Adrenal gland (tissue), 12 donors: Measurements from ENCODE around the gene NFE2. TPM values are rescaled to one million over a fixed set of nuclear protein-coding genes. Genes with fewer than 3 reads are reported as not detected.
A peak's percentile ranks its signal among the peaks of the same experiment; 100 is the strongest.
"Not testable (repeated sequence)": the region's sequence is repeated elsewhere in the genome, so short reads cannot be mapped to it uniquely, and the experiment has no call there.

Experiments
- DNase-seq, 7 donors: peaks; one replicate each; pipeline ENCODE4 v3.0.0-alpha.2; 2019 to 2020
- H3K27ac ChIP-seq, 5 donors: fragments of 200-600 bp; sonication (generic) in 4 of 5; 1 replicate in 3 of 5; 2 replicates in 2 of 5; pipeline versions ENCODE4 v1.5.1 to v1.8.0; 2016 to 2020; ENCODE audit warnings: mild to moderate bottlenecking in 1 of 5
- H3K27me3 ChIP-seq: fragments of 200-600 bp; 2 replicates; pipeline ENCODE4 v1.8.0; 2021
- H3K36me3 ChIP-seq, 2 donors: fragments of 200-600 bp; replicated peaks in 1 of 2; 1 replicate in 1 of 2; 2 replicates in 1 of 2; pipeline versions ENCODE4 v1.5.1 to v1.8.0; 2018 to 2022
- H3K4me1 ChIP-seq, 2 donors: fragments of 200-600 bp; replicated peaks in 1 of 2; 1 replicate in 1 of 2; 2 replicates in 1 of 2; pipeline versions ENCODE4 v1.5.1 to v1.8.0; 2018 to 2021
- H3K4me3 ChIP-seq, 4 donors: fragments of 200-600 bp; sonication (generic) in 3 of 4; one replicate each; pipeline ENCODE4 v1.5.1; 2016 to 2018
- H3K9me3 ChIP-seq, 3 donors: fragments of 200-600 bp; sonication (generic) in 1 of 3; replicated peaks in 1 of 3; 1 replicate in 2 of 3; 2 replicates in 1 of 3; pipeline versions ENCODE4 v1.5.1 to v1.8.0; 2016 to 2021
- POLR2A ChIP-seq, 2 donors: fragments of 450-650 bp; IDR thresholded peaks; one replicate each; pipeline ENCODE4 v1.6.1; 2017; ENCODE audit warnings: antibody characterized with exemption in 2 of 2, mild to moderate bottlenecking in 2 of 2, moderate library complexity in 1 of 2
- WGBS, 4 donors: extraction: QIAGEN DNeasy Blood & Tissue Kit in 2 of 4; methylation state at CpG; one replicate each; pipeline versions ENCODE4 v1.1.5 to v1.1.7; 2013 to 2017; 5-methylcytosine and 5-hydroxymethylcytosine counted together
- intact Hi-C, 2 donors: fragments of 100-400 bp; cut with DNase I; formaldehyde crosslinking; loops; one replicate each; pipeline versions ENCODE4 v1.14.1 to v1.15.0; 2022 to 2023
- polyA plus RNA-seq, 3 donors: library from polyadenylated mRNA; stranded (reverse); fragments of 200-250 nt in 2 of 3; fragments of 350-450 nt in 1 of 3; fragmentation: Illumina TruSeq in 1 of 3; extraction: RNeasy Lipid Tissue Mini Kit (QIAGEN cat#74804) in 1 of 3; gene quantifications; one replicate each; pipeline ENCODE4 v1.2.3, GENCODE V29; 2013 to 2014
- total RNA-seq, 9 donors: library from RNA; depleted of rRNA in 4 of 9; stranded (reverse); fragments of >200 nt in 4 of 9; fragments of 120-200 nt in 1 of 9; fragmentation: NEBNext Ultra II Directional in 1 of 9; extraction: Animal tissue kit (Norgen Biotek cat#: 25700) in 1 of 9; gene quantifications; one replicate each; pipeline versions ENCODE4 v1.1.0 to v1.2.4, GENCODE V29; 2013 to 2023
- TF ChIP-seq, protein P1 (sequence below), 6 experiments: fragments of 450-650 bp in 4 of 6; fragments of 200-600 bp in 2 of 6; sonication (generic) in 1 of 6; IDR thresholded peaks; 1 replicate in 5 of 6; 2 replicates in 1 of 6; pipeline versions ENCODE4 v1.5.1 to v1.8.0; 2016 to 2021; ENCODE audit warnings: antibody characterized with exemption in 6 of 6, mild to moderate bottlenecking in 2 of 6, moderate library complexity in 1 of 6
- donor health status: healthy with polysubstance abuse.
- donor health status: Bipolar disorder and iron deficiency.
- donor health status: DM: yes; HTN: yes; CAD: no.
- donor health status: DM: no; HTN: no; CAD: no.
- donor health status: DM: no; HTN: no; CAD: no.
- donor health status: DM: yes; HTN: yes; CAD: no.

The NFE2 gene
- total and polyA plus RNA-seq, 12 donors = 0.13 to 3.8 (median 0.60) TPM; not detected in 6

GRCh38 chr12:54321363-54321762 lies 20.5 kb upstream of the NFE2 start:
- no peaks in the 10 kb centered on the region for H3K36me3 ChIP-seq
- no peak overlapping the region for H3K27ac ChIP-seq
- H3K4me3 ChIP-seq = no peak overlapping the region
- H3K27me3 ChIP-seq = no peaks in the 10 kb centered on the region
- peaks cover 0 to 9% of the 10 kb centered on the region in 2 donors for H3K4me1 ChIP-seq
- DNase-seq = no peak
- intact Hi-C loops = no loop called here
- 77 to 95% (median 84%) methylated on average over 5 of the region's 5 CpGs for WGBS, 4 donors
- H3K9me3 ChIP-seq = no peaks in the 10 kb centered on the region
- TF ChIP-seq, protein P1, sequence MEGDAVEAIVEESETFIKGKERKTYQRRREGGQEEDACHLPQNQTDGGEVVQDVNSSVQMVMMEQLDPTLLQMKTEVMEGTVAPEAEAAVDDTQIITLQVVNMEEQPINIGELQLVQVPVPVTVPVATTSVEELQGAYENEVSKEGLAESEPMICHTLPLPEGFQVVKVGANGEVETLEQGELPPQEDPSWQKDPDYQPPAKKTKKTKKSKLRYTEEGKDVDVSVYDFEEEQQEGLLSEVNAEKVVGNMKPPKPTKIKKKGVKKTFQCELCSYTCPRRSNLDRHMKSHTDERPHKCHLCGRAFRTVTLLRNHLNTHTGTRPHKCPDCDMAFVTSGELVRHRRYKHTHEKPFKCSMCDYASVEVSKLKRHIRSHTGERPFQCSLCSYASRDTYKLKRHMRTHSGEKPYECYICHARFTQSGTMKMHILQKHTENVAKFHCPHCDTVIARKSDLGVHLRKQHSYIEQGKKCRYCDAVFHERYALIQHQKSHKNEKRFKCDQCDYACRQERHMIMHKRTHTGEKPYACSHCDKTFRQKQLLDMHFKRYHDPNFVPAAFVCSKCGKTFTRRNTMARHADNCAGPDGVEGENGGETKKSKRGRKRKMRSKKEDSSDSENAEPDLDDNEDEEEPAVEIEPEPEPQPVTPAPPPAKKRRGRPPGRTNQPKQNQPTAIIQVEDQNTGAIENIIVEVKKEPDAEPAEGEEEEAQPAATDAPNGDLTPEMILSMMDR (IDR thresholded peaks at IDR 0.05) = no peak
- TF ChIP-seq POLR2A (IDR thresholded peaks at IDR 0.05) = no peak

DNA sequence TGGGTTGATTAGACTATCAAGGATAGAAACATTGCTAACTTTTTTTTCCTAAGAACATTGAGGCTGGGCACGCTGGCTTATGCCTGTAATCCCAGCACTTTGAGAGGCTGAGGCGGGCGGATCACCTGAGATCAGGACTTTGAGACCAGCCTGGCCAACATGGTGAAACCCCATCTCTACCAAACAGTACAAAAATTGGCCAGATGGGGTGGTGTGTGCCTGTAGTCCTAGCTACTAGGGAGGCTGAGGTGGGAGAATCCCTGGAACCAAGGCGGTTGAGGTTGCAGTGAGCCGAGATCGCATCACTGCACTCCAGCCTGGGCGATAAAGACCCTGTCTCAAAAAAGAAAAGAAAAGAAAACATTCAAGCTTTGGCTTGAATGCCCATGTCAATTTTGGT lies 11.5 kb upstream of the NFE2 start:
- H3K9me3 ChIP-seq, H3K36me3 ChIP-seq, H3K27ac ChIP-seq, H3K4me1 ChIP-seq, H3K4me3 ChIP-seq, DNase-seq, H3K27me3 ChIP-seq, intact Hi-C loops: not testable (repeated sequence)
- WGBS, 4 donors = 87 to 95% (median 90%) methylated on average over 7 of the region's 7 CpGs

DNA sequence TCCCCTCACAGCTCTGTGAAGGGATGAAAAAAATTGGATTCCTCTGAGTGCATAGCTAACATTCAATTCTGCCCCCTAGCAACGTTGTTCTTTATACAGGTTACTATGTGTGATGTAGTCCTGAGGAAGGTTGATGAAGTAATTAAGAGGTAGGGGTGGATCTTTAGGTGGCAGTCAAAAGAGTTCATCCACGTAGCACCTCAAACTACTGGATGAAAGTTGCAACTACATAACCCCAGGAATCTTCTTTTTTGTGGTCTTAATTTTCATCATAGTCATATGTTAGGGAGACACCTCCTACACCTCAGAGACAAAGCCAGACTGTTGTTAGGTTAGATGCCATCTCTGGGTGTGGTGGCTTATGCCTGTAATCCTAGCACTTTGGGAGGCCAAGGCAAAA lies 10.2 kb upstream of the NFE2 start:
- no peak overlapping the region for H3K27ac ChIP-seq
- no peaks in the 10 kb centered on the region for H3K27me3 ChIP-seq
- DNase-seq = no peak
- H3K4me3 ChIP-seq = no peak overlapping the region
- WGBS, 4 donors = 67 to 82% (median 72%) methylated on average over 2 of the region's 2 CpGs
- H3K9me3 ChIP-seq = no peaks in the 10 kb centered on the region
- TF ChIP-seq, protein P1 (IDR thresholded peaks at IDR 0.05) = no peak
- no peak for TF ChIP-seq POLR2A (IDR thresholded peaks at IDR 0.05)
- intact Hi-C loops = no loop called here
- H3K36me3 ChIP-seq = no peaks in the 10 kb centered on the region
- no peaks in the 10 kb centered on the region for H3K4me1 ChIP-seq

DNA sequence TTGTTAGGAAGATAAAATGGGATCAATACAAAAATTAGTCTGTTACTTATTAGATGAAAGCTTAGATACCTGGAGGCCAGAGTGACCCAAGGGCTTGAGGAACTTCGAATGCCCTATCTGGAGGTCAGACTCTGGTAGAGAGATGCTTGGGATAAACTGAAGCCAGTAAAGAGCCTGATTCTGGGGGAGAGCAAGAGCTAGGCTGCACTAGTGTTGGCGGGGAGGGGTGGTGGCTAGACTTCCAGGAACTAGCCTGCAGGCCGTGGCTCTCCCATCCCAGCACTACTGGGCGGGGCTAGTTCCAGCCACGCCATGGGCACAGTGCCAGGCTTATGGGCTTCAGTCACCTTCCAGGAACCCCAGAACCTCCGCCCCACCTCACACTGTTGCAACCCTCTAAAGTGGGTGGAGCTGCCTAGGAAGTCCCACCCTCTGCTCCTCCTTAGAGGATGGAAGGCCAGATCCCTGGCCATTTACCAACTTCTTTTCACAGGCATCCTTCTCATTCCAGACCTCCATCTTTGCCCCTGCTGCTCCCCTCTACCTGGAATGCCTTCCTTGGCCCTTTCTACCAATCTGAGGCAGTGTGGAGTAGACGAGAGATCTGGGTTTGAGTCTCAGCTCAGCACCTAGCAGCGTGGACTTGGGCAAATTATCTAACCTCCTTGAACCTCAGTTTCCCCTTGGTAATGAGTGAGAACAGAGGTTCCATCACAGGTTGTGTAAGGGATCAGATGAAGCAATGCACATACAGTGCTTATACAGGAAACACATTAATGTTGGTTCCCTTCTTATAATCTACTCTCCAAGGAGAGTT lies 6.3 kb upstream of the NFE2 start:
- Histone ChIP-seq H3K9me3 (no peaks in the 10 kb centered on the region), H3K4me1 (peaks cover 0 to 10% of the 10 kb centered on the region in 2 donors), H3K27ac (no peak overlapping the region), H3K27me3 (no peaks in the 10 kb centered on the region), H3K4me3 (no peak overlapping the region), H3K36me3 (no peaks in the 10 kb centered on the region)
- intact Hi-C loops = no loop called here
- TF ChIP-seq POLR2A (IDR thresholded peaks at IDR 0.05) = no peak
- TF ChIP-seq, protein P1 (IDR thresholded peaks at IDR 0.05) = no peak
- WGBS, 4 donors = 54 to 78% (median 66%) methylated on average over 4 to 8 of the region's 8 CpGs
- peak in 5 of 7 donors; percentile 58 to 85 (median 72) for DNase-seq
